Measurements from ENCODE around the gene SCN5A.

DNA sequence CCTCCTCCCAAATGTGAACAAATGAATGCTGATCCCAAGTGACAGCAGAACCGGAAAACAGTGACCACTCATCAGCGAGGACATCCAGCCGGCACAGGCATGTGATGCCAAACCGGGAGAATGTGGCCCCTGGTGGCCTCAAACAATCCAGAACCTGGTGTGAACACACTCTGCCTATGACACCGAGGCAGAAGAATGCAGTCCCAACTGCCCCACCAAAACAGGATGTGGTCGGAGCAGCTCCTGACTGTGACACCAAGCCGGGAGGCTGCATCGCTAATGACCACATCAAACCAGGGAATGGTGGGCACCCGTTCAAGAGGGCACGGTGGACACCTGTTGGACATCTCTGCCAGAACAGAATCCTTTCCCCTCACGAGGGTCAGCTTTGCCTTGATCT lies 15.4 kb downstream of the SCN5A start:
- TF ChIP-seq, protein P1, sequence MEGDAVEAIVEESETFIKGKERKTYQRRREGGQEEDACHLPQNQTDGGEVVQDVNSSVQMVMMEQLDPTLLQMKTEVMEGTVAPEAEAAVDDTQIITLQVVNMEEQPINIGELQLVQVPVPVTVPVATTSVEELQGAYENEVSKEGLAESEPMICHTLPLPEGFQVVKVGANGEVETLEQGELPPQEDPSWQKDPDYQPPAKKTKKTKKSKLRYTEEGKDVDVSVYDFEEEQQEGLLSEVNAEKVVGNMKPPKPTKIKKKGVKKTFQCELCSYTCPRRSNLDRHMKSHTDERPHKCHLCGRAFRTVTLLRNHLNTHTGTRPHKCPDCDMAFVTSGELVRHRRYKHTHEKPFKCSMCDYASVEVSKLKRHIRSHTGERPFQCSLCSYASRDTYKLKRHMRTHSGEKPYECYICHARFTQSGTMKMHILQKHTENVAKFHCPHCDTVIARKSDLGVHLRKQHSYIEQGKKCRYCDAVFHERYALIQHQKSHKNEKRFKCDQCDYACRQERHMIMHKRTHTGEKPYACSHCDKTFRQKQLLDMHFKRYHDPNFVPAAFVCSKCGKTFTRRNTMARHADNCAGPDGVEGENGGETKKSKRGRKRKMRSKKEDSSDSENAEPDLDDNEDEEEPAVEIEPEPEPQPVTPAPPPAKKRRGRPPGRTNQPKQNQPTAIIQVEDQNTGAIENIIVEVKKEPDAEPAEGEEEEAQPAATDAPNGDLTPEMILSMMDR (IDR thresholded peaks at IDR 0.05), result no peak
- no peak for TF ChIP-seq POLR2A (IDR thresholded peaks at IDR 0.05)
